Heart right ventricle (tissue), 16 donors: ENCODE results near the gene ROCK2. TPM values are rescaled to one million over a fixed set of nuclear protein-coding genes. Genes with fewer than 3 reads are reported as not detected.
"Not testable (repeated sequence)": the region's sequence is repeated elsewhere in the genome, so short reads cannot be mapped to it uniquely, and the experiment has no call there.

ENCODE experiments used
- ATAC-seq, 8 donors: fragments of 200-7000 bp; cut with Tn5 transposase; one replicate each; pipeline ENCODE4 v1.9.1; 2020; ENCODE audit warnings: mild to moderate bottlenecking in 8 of 8, moderate library complexity in 8 of 8, moderate number of reproducible peaks in 1 of 8
- DNase-seq, 2 donors: peaks; one replicate each; pipeline ENCODE4 v3.0.0-alpha.2; 2020
- H3K27ac ChIP-seq, 10 donors: fragments of 200-600 bp; sonication (generic) in 2 of 10; one replicate each; pipeline versions ENCODE4 v1.5.0 to v1.8.0; 2020 to 2022; ENCODE audit warnings: mild to moderate bottlenecking in 3 of 10
- H3K27me3 ChIP-seq, 7 donors: fragments of 200-600 bp; one replicate each; pipeline ENCODE4 v1.8.0; 2021 to 2022; ENCODE audit warnings: mild to moderate bottlenecking in 2 of 7
- H3K36me3 ChIP-seq, 9 donors: fragments of 200-600 bp; sonication (generic) in 1 of 9; one replicate each; pipeline versions ENCODE4 v1.5.0 to v1.8.0; 2020 to 2022; ENCODE audit warnings: mild to moderate bottlenecking in 2 of 9
- H3K4me1 ChIP-seq, 9 donors: fragments of 200-600 bp; sonication (generic) in 1 of 9; one replicate each; pipeline versions ENCODE4 v1.5.0 to v1.8.0; 2020 to 2022; ENCODE audit warnings: mild to moderate bottlenecking in 4 of 9
- H3K4me3 ChIP-seq, 10 donors: fragments of 200-600 bp; sonication (generic) in 2 of 10; one replicate each; pipeline versions ENCODE4 v1.5.0 to v1.8.0; 2020 to 2022; ENCODE audit warnings: mild to moderate bottlenecking in 7 of 10, moderate library complexity in 2 of 10
- H3K9me3 ChIP-seq, 11 donors: fragments of 200-600 bp in 10 of 11; sonication (generic) in 2 of 11; one replicate each; pipeline versions ENCODE4 v1.5.0 to v1.8.0; 2013 to 2022; ENCODE audit warnings: mild to moderate bottlenecking in 2 of 11, control low read depth in 1 of 11, moderate library complexity in 1 of 11
- WGBS, 2 donors: extraction: QIAGEN DNeasy Blood & Tissue Kit; methylation state at CpG; one replicate each; pipeline ENCODE4 v1.1.7; 2013; ENCODE audit warnings: inconsistent platforms in 1 of 2; 5-methylcytosine and 5-hydroxymethylcytosine counted together
- intact Hi-C, 10 donors: fragments of 100-400 bp; cut with DNase I; formaldehyde crosslinking; loops; one replicate each; pipeline versions ENCODE4 v1.11.1 to v1.14.2; 2022
- polyA plus RNA-seq, 2 donors: library from polyadenylated mRNA; stranded (reverse); fragments of 200-250 nt; gene quantifications; one replicate each; pipeline ENCODE4 v1.2.3, GENCODE V29; 2013
- total RNA-seq, 10 donors: library from RNA; stranded (reverse); fragmentation: NEBNext Ultra II Directional in 3 of 10; extraction: Animal tissue kit (Norgen Biotek cat#: 25700) in 3 of 10; gene quantifications; one replicate each; pipeline versions ENCODE4 v1.2.1 to v1.2.4, GENCODE V29; 2021 to 2023
- TF ChIP-seq, protein P1 (sequence below), 9 donors: fragments of 200-600 bp; sonication (generic) in 2 of 9; IDR thresholded peaks; one replicate each; pipeline versions ENCODE4 v1.5.0 to v1.8.0; 2021 to 2022; ENCODE audit warnings: antibody characterized with exemption in 9 of 9, mild to moderate bottlenecking in 5 of 9, moderate library complexity in 1 of 9
- donor health status: Arrhythmogenic right ventricular cardiomyopathy.
- donor health status: ischemic (EF 13 %, LVEDD 7.1; RV severe dilation, severe dysfunction).
- donor health status: healthy with polysubstance abuse.
- donor health status: DM: no; HTN: yes; CAD: no.
- donor health status: DM: no; HTN: no; CAD: no.
- donor health status: ischemic (EF 25% LVEDD 6.9; RV normal size, moderate dysfunction).
- donor health status: ischemic (EF 25% LVEDD 5.7; RV mildly dilated, moderate dysfunction).
- donor health status: healthy.
- donor health status: DM: yes; HTN: yes; CAD: no.
- donor health status: Ischemic cardiomyopathy.
- donor health status: ischemic (EF 35%, LVEDD 5.7; RV mildly dilated, moderate dysfunction).
- donor health status: nonischemic (EF 11% LVEDD 7.7; RV severe dilation, severe dysfunction).
- donor health status: DM: yes; HTN: yes; CAD: no.
- donor health status: PGD.
- donor health status: ischemic (EF 29% LVEDD 5.4; RV normal size, mild dysfunction).
- donor health status: nonischemic (EF 23%, LVEDD 6.1; RV moderate dilation, normal function).

Gene ROCK2
- total and polyA plus RNA-seq, 12 donors = 6.9 to 51.8 (median 36.5) TPM

DNA sequence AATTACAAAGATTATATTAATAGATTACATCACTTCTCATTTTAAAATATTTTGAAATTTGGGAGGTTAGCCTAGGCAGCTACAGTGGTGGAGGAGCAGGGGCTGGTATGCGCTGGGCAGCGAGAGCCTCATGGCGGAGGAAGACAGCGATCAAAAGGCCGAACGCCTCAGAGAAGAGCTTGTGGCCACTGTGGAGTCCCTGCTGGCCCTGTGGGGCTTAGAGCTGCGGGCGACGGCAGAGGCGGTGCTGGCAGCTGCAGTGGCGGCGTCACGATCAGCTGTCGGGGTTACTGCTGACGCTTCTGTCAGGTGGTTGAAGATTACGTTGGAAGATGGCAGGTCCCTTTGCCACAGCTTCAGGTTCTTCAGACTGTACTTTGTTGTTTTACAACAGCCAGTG, 87.4 kb downstream of the ROCK2 start:
- WGBS, 2 donors = 93 to 94% methylated on average over 16 of the region's 16 CpGs
- Histone ChIP-seq H3K4me1 (peaks cover 0 to 20% (median 6%) of the 10 kb centered on the region in 9 donors), H3K4me3 (no peak overlapping the region), H3K9me3 (no peaks in the 10 kb centered on the region), H3K36me3 (peaks cover 0 to 13% (median 4%) of the 10 kb centered on the region in 9 donors), H3K27me3 (no peaks in the 10 kb centered on the region), H3K27ac (no peak overlapping the region)
- TF ChIP-seq, protein P1, sequence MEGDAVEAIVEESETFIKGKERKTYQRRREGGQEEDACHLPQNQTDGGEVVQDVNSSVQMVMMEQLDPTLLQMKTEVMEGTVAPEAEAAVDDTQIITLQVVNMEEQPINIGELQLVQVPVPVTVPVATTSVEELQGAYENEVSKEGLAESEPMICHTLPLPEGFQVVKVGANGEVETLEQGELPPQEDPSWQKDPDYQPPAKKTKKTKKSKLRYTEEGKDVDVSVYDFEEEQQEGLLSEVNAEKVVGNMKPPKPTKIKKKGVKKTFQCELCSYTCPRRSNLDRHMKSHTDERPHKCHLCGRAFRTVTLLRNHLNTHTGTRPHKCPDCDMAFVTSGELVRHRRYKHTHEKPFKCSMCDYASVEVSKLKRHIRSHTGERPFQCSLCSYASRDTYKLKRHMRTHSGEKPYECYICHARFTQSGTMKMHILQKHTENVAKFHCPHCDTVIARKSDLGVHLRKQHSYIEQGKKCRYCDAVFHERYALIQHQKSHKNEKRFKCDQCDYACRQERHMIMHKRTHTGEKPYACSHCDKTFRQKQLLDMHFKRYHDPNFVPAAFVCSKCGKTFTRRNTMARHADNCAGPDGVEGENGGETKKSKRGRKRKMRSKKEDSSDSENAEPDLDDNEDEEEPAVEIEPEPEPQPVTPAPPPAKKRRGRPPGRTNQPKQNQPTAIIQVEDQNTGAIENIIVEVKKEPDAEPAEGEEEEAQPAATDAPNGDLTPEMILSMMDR (IDR thresholded peaks at IDR 0.05) = no peak
- ATAC-seq (no peak), DNase-seq (no peak)
- intact Hi-C loops = no loop called here

DNA sequence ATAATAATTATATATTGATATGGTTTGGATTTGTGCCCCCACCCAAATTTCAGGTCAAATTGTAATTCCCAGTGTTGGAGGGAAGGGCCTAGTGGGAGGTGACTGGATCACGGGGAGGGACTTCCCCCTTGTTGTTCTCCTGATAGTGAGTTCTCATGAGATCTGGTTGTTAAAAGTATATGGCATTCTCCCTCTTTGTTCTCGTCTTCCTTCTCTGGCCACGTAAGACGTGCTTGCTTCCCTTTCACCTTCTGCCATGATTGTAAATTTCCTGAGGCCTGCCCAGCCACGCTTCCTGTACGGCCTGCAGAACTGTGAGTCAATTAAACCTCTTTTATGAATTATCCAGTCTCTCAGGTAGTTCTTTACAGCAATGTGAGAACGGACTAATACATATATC, 88.3 kb downstream of the ROCK2 start:
- DNase-seq (no peak), ATAC-seq (no peak)
- Histone ChIP-seq H3K27ac (no peak overlapping the region), H3K9me3 (no peaks in the 10 kb centered on the region), H3K36me3 (peaks cover 0 to 13% (median 4%) of the 10 kb centered on the region in 9 donors), H3K4me1 (peaks cover 0 to 22% (median 6%) of the 10 kb centered on the region in 9 donors), H3K27me3 (no peaks in the 10 kb centered on the region), H3K4me3 (no peak overlapping the region)
- 84 to 87% methylated on average over 7 of the region's 7 CpGs for WGBS, 2 donors
- intact Hi-C loops = no loop called here
- TF ChIP-seq, protein P1 (IDR thresholded peaks at IDR 0.05) = no peak

DNA sequence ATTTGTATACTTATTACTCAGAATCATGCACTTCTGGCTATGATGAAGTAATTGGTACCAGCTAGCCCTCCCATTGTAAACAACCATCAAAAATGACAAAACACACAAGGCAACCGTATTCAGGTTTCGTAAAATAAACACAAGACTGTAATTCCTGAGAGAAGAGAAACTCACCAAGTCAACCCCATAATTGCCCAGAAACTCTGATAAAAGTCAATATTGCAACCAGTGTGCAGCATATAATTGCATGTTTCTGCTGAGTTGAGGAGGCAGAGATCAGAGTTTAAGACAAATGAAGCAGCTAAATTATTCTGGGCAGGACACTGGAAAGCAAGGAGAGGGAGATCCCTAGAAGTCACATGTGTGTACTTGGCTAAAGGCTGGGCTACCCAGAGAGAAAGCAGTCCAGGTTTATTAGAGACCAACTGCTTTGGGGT, 90.3 kb downstream of the ROCK2 start:
- ATAC-seq = peak in 1 of 8 donors; percentile 56
- intact Hi-C loops = no loop called here
- H3K27ac ChIP-seq = no peak overlapping the region
- no peak for DNase-seq
- TF ChIP-seq, protein P1 (IDR thresholded peaks at IDR 0.05) = no peak
- peaks cover 0 to 23% (median 10%) of the 10 kb centered on the region in 9 donors for H3K4me1 ChIP-seq
- H3K4me3 ChIP-seq = no peak overlapping the region
- H3K9me3 ChIP-seq = no peaks in the 10 kb centered on the region
- peaks cover 0 to 18% (median 4%) of the 10 kb centered on the region in 9 donors for H3K36me3 ChIP-seq
- no peaks in the 10 kb centered on the region for H3K27me3 ChIP-seq
- 92 to 93% methylated on average over 2 of the region's 2 CpGs for whole genome bisulfite sequencing, 2 donors

DNA sequence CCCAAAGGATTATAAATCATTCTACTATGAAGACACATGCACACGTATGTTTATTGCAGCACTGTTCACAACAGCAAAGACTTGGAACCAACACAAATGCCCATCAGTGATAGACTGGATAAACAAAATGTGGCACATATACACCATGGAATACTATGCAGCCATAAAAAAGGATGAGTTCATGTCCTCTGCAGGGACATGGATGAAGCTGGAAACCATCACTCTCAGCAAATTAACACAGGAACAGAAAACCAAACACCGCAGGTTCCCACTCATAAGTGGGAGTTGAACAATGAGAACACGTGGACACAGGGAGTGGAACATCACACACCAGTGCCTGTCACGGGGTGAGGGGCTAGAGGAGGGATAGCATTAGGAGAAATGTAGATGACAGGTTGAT, 92.0 kb downstream of the ROCK2 start:
- 98 to 99% methylated on average over 4 of the region's 4 CpGs for WGBS, 2 donors
- intact Hi-C loops, H3K27me3 ChIP-seq, ATAC-seq, H3K27ac ChIP-seq, DNase-seq, H3K4me3 ChIP-seq, H3K9me3 ChIP-seq: not testable (repeated sequence)
- H3K4me1 ChIP-seq = peaks cover 0 to 18% (median 6%) of the 10 kb centered on the region in 9 donors
- peaks cover 0 to 35% (median 4%) of the 10 kb centered on the region in 9 donors for H3K36me3 ChIP-seq

DNA sequence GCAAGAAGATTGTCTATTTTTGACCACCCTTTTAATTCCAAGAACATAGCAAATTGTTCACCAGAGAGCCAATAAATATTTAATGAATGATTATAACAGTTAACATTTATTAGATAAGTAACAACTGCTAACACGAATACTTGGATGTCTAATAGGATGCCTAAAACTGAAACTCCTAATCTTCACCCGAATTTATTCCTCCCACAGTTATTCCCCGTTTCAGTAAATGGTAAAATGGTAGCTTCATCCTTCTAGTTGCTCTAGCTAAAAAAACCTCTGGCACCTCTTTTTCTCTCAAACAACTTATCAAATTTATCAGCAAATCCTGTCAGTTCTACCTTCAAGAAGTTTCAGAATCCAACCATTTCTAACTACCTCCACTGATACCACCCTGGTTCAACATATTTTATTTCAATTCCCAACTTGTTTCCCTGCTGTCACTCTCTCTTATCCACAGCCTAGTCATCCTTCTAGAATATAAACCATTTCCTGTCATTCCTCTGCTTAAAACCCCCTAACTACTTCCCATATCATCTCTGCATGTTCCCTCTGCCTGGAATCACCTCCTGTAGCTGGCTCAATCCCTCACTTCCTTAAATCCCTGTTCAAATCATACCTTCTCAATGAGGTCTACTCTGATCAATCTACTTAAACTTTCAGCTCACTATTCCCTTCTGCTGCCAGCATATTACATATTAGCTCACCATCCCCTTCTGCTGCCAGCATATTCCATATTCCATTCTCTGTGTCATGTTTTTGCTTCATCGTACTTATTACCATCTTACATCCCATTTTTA, 93.8 kb downstream of the ROCK2 start:
- TF ChIP-seq, protein P1 (IDR thresholded peaks at IDR 0.05) = no peak
- no peak for DNase-seq
- peaks cover 0 to 18% (median 6%) of the 10 kb centered on the region in 9 donors for H3K4me1 ChIP-seq
- ATAC-seq = no peak
- H3K27me3 ChIP-seq = no peaks in the 10 kb centered on the region
- intact Hi-C loops = no loop called here
- WGBS, 2 donors = 70 to 76% methylated on average over 4 of the region's 4 CpGs
- no peak overlapping the region for H3K27ac ChIP-seq
- H3K9me3 ChIP-seq = no peaks in the 10 kb centered on the region
- no peak overlapping the region for H3K4me3 ChIP-seq
- peaks cover 0 to 30% (median 0%) of the 10 kb centered on the region in 9 donors for H3K36me3 ChIP-seq
